Left lobe of liver (tissue), 2 donors: Measurements from ENCODE around the gene SERPINA5. TPM values are rescaled to one million over a fixed set of nuclear protein-coding genes. Genes with fewer than 3 reads are reported as not detected.
A peak's percentile ranks its signal among the peaks of the same experiment; 100 is the strongest.
"Not testable (repeated sequence)": the region's sequence is repeated elsewhere in the genome, so short reads cannot be mapped to it uniquely, and the experiment has no call there.

Source experiments
- ATAC-seq: fragments of 200-7000 bp; cut with Tn5 transposase; one replicate; pipeline ENCODE4 v1.9.1; 2020; ENCODE audit warnings: mild to moderate bottlenecking, moderate library complexity
- DNase-seq: peaks from one replicate; pipeline ENCODE4 v3.0.0-alpha.2; 2020; ENCODE audit warnings: low spot score
- total RNA-seq: library from RNA; stranded (reverse); gene quantifications from one replicate; pipeline ENCODE4 v1.2.1, GENCODE V29; 2021
- donor health status: DM: no; HTN: no; CAD: no; lungs with moderate emphysema.
- donor health status: DM: no; HTN: yes; CAD: no.

Gene SERPINA5
- total RNA-seq, 1 donor from 2014 or later: 216 TPM

DNA sequence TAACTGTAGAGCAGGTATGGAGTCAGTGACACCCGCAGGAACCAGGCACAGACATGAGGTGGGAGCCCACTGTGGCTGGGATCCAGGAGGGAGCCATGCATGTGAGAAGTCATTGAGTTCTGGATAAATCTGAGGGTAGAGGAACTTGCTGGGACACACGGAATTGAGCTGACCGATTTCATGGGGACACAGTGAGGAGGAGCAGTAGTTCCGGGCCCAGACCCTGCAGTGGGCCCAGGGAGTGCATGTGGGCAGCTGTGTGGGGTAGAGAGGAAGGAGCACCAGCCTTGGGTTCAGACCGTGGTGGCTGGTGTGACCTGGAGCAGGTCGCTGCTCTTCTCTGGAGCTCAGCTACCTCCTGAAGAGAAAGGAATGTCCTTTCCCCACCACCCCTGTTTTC, 39.4 kb downstream of the SERPINA5 start:
- ATAC-seq (no peak), DNase-seq (no peak)

DNA sequence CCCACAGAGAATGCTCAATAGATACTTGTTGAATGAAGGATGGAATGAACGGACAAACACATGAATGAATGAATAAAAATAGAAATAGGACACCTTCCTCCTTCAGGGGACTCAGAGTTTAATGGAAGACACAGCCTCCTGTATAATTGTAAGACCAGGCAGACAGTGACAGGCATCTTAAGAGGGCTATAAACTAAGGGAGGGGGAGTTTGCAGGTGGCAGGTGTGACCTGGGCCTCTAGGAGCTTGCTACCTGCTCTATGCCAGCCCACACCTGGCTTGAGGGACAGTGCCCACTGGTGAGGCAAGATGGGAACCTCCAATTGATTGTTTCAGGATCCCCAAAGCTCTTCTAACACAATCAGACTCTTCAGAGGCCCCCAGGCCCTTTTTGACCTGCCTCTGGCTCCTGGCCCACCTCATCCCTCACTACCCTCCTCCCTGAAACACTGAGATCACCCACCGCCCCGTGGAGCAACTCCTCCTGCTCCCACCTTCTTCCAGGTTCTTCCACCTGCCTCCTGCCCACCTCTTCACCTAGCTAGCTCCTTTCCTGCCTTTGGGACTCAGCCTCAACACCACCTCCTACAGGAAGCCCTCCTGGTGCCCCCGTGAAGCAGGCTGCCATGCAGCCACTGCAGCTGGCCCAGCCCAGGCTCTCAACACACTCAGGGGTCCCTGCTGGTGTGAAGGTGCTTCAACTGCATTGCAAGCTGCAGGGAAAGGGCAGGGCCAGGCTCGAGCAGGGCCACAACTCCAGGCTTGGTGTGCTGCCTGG, 40.3 kb downstream of the SERPINA5 start:
- ATAC-seq: peak; percentile 2
- no peak for DNase-seq

DNA sequence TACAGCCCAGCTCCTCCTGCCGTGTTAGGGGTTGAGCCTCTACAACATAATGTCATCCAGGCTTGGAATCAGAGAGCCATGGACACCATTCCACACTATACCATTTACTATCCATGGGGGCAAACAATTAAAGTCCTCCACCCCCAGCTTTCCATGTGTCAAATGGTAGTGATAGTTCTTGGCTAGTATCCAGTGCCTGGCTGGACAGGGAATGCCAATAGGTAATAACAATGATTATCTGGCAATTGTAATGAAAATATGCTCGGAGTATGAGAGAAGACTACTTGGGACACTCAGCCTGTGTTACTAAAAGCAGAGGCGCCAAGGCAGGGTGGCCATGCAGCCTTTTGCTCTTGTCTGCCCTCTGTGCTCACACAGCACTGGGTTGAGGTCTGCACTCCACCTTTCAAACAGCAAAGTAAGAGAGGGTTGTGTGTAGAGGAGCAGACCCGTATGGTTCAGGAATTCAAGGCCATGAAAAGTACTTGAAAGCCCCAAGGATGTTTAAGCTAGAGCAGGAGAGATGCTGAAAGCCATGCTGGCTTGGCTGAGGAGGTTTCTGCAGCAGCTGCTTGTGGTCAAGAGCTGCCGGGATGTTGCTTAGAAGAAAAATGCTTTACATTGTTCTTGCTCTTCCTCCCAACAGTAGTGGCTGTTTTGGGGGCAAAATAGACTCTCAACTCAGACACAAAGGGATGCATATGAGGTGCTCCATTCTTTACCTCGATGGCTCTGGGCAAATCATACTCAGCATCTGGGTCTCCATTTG, 41.6 kb downstream of the SERPINA5 start:
- no peak for ATAC-seq
- no peak for DNase-seq

DNA sequence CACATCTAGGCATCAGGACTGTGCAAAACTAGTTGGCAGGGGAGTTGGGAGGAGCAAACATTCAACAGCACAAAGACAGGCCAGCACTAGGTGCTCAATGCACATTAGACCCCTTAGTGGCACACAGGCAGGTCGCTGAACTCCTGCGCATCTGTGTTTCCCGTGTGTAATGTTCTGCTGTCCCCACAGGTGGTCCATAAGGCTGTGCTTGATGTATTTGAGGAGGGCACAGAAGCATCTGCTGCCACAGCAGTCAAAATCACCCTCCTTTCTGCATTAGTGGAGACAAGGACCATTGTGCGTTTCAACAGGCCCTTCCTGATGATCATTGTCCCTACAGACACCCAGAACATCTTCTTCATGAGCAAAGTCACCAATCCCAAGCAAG, 42.2 kb downstream of the SERPINA5 start:
- DNase-seq (no peak), ATAC-seq (no peak)

DNA sequence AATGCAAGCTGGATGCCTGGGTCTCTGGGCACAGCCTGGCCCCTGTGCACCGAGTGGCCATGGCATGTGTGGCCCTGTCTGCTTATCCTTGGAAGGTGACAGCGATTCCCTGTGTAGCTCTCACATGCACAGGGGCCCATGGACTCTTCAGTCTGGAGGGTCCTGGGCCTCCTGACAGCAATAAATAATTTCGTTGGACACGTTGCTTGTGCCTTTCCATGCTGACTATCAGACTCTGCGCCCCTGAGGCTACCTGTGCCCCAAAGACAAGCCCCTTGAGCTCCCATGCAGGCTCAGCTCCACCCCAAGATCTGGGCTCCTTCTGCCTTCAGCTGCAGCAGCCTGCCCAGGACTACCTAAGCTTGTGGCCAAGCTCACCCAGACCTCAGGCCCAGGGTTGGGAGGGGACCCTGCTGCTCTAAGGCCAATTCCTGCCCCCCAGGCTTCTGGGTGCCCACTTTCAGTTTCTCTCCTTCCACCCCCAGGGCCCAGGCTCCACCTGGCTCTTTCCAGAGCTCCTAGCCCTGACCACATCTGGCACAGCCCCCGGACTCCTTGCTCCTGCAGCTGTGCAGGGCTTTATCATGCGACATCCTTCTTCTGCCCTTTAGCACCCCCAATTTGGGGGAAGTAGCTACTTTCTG, 42.8 kb downstream of the SERPINA5 start:
- ATAC-seq (peak; percentile 2), DNase-seq (no peak)

DNA sequence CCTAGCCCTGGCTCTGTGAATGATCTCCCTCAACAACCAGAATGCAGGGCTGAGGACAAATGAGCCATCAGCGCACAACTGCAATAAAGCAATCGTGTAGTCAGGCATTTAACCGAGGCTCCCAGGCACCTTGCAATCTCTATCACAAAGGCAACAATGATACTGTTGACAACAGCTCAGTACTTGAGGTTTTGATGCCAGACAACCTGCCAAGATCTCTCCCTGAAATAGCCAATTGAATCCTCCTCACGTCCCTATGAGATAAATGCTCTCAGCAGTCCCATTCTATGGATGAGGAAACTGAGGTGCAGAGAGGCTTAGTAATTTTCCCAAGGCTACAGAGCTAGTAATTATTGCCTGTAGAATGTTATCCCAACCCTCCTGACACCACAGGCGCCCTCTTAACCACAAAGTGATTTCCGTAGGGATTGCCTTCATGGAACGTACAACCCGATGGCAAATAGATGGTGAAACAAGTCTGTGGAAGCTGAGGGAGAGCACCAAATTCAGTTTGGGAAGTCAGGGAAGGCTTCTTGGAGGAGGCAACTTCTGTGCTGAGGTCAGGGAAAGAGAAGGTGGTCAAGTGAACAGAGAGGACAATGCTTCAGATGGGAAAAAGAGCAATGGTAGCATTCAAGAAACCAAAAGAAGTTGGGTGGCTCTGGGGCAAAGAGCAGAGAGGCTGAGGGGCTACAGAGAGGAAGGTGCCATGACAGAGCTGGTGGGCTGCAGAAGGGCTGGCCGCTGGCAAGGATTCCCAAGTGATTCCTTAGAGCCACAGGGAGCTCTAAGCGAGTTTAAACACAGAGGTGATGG, 43.5 kb downstream of the SERPINA5 start:
- no peak for ATAC-seq
- DNase-seq: no peak

DNA sequence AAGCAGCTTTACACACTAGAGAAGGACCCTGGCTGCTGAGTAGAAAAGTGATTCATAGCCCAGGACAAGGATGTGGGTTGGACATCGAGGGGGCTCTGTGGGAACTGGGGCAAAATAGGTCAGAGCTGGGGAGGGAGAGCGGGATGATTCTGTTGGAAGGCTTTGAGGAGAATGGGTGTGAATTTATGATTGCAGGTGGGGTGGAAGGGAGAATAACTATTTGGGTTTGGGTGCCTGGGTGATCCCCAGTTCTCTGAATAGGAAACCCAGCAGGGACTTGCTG, 44.1 kb downstream of the SERPINA5 start:
- ATAC-seq: peak; percentile 4
- no peak for DNase-seq

DNA sequence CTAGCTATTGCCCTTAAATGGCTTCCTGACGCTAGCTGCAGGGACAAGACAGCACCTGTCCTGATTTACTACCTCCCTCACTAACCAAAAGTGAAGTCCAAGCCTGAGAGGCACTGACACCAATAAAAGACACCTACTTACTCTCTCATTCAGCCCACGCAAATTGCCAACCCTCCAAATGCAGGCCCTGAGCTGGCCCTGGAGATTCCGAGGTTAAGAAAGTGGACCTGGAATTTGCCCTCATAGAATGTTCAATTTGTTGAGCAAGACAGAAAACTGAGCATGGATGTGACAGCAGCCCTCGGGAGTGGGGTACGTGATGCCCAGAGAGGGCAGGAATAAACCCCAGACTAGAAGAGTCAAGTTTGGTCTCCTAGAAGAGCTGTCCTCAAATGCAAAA, 47.4 kb downstream of the SERPINA5 start:
- no peak for ATAC-seq
- DNase-seq: no peak

DNA sequence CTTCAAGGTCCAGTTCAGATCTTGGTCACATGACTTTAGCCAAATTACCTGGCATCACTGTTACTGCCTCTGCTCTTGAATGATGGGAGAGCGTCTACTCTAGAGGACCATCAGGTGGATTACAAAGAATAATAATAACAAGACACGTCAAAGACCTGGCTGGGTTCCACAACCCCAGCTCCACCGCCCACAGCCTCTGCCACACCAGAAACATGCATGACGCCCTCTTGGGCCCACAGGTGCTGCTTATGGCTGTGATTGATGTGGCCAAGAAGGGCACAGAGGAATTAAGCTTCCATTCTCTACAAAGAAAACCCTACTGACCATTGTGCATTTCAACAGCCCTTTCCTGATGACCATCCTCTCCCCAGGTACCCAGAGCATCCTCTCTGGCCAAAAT, 49.2 kb downstream of the SERPINA5 start:
- DNase-seq (no peak), ATAC-seq (no peak)

DNA sequence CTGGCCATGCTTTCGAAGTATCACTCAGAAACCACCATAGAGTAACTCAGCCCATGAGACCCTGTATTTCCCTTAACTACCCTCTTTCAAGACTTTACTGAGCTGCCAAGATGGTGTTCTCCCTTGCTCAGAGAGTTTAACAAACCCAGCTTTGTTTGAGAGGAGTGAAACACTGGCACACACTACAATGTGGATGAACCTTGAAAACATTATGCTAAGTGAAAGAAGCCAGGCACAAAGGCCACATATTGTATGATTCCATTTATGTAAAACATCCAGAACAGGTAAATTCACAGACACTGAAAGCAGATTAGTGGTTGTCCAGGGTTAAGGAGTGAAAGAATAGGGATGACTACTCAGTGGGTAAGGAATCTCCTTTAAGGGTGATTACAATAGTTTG, 49.8 kb downstream of the SERPINA5 start:
- DNase-seq (no peak), ATAC-seq (no peak)

DNA sequence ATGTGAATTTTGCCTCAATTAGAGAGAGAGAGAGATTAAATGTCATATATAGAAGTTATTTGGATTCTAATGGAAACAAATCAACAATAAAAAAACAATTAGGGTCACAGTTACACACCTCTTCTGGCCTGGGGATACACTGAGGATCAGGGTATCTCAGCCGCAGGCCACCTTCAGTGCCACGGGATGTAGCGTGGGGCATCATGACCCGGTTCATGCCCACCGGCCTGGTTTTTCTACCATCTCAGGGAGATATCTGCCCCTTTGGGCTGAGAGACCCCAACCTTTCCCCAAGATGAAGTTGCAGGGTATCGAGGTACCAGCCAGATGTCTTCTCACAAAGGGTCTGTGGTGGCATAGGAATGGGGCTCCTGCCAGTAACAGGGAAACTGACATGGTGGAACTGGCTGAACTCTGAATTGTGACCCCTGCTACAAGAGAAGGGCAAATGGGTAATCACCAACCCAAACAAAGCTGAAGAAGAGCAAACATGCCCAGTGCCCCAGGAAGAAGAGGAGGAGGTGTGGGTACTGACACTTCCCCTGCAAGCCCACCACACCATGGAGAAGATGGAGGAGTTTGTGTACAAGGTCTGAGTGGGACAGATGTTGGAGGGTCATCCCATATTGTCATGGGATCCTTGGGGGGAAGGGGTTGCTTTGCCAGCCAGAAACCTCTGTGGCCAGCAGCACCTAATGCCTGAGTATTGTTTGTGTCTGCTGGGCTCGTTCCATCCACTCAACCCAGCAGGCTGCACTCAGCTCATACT, 50.5 kb downstream of the SERPINA5 start:
- peak; percentile 71 for ATAC-seq
- peak; percentile 63 for DNase-seq

DNA sequence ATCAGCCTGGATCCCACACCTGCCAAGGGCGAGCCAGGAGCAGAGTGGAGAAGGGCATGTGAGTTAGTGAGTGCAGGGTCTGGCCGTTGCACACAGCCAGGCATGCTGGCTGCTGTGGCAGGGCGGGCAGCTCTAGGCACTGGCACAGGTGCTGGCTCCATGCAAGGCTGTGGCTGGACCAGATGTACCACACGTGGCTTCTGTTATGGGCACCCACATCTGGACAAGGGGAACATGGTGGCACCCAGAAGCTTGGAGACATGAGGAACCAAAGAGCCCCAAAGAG, 51.0 kb downstream of the SERPINA5 start:
- peak; percentile 81 for ATAC-seq
- DNase-seq: peak; percentile 90

DNA sequence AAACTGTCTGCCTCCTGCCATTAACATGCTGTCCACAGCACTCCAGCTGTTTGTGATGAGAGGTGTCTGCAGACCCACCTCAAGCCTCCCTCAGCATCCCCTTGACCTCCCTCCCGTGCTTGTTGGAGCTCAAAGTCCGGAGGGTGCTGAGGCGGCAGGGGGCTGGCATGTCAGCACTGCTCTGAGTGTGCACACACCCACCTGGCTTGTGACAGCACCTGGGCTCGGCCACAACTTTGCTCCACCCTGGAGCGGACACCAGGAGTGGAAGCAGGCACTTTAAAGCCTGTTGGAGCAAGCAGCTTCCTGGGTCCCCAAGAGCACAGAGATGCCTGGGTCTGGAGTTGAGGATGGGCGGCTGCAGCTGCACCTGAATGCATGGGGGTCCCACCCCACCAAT, 51.9 kb downstream of the SERPINA5 start:
- ATAC-seq: peak; percentile 16
- no peak for DNase-seq

DNA sequence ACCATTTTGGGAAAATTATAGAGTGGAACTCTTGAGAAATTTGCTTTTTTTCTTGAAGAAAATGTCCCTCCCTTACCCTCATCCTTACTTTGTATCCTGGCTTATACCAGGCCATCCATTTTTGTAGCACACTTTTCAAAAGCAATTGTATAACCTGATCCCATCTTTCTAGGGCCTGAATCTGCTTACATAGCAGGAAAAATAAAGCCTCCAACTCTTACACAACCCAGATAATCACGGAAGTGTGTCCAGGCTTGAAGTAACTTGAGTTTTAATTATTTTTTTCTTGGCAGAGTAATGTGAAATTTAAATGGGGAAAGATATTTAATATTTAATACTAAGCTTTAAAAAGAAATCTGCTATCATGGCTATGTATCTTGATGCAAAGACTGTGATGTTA, 53.9 kb downstream of the SERPINA5 start:
- DNase-seq (no peak), ATAC-seq (no peak)

DNA sequence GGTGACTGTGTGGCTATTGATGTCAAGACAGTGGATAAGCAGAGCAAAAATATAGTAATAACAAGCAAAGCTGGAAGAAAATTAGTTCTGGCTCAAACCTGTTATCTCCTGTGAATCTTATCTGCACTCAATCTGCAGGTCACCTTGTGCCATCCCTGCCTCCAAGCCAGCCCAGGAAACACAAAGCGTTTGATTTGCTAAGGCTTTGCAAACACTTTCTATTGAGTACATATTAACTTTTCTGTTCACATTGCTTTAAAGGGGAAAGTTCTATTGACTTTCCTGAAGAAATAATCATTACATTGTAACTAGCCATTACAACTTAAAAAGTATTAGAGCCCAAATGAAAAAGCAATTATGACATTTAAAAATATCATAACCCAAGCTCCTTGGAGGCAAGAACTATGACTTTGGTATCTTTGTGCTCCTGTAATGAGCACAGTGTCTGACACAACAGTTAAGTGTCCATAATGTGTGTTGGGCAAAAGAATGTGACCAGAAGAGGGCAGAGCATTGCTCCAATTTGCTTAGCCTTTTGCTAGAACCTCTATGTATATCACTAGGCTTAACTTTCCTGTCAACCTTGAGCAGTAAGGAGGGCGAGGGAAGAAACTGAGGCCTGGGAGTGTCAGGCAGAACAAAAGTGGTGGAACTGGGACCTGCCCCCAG, 55.7 kb downstream of the SERPINA5 start:
- DNase-seq (peak; percentile 72), ATAC-seq (peak; percentile 62)

DNA sequence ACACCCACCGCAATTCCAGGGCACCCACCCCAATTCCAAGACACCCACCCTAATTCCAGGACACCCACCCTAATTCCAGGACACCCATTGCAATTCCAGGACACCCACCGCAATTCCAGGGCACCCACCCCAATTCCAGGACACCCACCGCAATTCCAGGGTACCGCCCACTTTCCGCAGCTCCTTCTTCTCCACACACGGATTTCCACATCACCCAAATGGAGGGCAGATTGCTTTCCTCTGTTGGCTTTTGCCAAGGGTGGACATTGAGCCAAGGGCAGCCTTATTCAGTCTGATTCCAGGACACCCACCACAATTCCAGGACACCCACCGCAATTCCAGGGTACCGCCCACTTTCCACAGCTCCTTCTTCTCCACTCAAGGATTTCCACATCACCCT, 56.6 kb downstream of the SERPINA5 start:
- peak; percentile 19 for ATAC-seq
- not testable (repeated sequence) for DNase-seq

DNA sequence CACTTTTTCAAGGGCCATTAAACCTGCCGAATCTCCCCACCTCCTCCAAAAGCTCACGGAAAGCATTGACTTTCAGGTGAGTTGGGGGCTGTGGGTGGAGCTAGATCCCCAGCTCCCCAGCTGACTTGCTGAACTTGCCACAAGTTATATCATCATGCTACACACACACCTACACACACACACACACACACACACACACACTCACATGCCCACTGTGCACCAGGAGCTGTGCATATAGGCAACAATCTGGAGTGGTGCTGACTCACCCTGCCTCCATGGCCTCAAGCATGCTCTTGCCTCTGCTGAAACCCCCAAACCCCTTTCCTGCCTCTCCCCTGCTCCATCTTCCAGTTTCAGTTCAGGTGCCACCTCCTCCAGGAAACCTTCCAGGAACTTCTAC, 57.1 kb downstream of the SERPINA5 start:
- ATAC-seq: peak; percentile 17
- no peak for DNase-seq

DNA sequence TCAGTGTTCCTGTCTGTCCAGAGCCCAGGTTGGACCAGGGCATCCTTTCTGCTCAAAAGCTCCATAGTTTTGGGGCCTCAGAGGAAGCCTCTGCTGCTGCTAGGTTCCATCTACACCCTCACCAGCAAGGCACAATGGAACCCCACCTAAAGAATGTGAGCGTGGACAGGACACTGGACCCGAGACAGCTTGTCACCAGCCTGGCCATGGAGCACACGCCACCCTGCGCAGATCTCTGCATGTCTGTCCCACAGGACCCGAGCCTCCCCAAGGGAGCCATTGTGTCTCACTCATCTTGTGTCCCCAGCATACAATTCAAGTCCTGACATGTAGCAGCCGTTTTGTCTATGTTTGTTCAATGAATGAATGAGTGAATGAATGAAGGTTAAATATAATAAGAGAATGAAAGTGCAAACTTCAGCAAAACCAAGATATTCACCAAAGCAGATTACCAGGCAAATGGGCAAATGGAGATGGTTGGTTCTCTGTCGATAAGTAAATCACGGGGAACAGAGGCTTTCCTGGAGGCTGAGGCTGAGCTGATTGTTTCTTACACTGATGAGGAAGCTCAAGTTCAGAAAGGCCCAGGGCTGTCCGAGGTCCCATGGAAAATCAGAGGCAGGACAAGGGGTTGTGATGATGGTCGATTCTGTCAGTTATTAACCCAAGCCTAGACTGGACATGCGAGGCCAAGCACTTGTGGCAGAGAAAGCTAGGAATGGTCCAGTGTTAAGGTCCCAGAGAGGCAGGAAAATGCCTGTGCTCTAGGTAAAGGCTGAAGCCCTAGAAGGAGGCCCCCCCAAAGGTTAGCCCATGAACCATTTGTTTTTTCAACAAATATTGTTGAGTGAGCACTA, 58.0 kb downstream of the SERPINA5 start:
- no peak for DNase-seq
- ATAC-seq: peak; percentile 48
